ENCODE measurements around the gene AMOTL2.

DNA sequence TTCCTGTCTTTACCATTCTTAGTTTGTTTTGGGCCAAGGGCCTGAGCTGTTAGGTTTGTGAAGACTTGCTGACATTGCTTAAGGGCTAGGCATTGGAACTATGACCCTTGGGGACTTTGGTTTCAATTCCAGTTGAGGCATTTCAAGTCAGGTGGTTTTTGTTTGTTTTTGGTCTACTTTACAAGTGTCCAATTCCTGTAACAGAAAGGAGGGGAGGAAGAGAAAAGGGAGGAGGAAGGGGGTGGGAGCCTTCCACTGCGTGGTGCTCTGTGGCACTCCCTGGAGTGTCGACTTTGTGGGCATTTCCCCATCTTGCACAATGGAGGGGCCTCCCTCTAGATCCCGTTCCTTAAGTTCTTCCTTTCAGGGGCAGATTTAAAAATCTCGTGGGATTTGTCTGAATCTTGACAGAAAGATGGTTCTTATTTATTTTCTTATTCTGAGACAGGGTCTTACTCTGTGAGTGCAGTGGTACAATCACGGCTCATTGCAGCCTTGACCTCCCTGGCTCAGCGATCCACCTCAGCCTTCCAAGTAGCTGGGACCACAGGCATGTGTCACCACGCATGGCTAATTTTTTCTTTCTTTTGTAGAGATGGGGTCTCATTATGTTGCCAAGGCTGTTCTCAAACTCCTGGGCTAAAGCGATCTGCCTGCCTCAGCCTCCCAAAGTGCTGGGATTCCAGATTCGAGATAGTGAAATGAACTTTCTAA, 64.1 kb downstream of the AMOTL2 start:
- TF ChIP-seq, protein P1, sequence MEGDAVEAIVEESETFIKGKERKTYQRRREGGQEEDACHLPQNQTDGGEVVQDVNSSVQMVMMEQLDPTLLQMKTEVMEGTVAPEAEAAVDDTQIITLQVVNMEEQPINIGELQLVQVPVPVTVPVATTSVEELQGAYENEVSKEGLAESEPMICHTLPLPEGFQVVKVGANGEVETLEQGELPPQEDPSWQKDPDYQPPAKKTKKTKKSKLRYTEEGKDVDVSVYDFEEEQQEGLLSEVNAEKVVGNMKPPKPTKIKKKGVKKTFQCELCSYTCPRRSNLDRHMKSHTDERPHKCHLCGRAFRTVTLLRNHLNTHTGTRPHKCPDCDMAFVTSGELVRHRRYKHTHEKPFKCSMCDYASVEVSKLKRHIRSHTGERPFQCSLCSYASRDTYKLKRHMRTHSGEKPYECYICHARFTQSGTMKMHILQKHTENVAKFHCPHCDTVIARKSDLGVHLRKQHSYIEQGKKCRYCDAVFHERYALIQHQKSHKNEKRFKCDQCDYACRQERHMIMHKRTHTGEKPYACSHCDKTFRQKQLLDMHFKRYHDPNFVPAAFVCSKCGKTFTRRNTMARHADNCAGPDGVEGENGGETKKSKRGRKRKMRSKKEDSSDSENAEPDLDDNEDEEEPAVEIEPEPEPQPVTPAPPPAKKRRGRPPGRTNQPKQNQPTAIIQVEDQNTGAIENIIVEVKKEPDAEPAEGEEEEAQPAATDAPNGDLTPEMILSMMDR (conservative IDR thresholded peaks at IDR 0.05 in 1 of 2, IDR thresholded peaks at IDR 0.05 in 1 of 2; ENCODE audit: extremely low read depth in 1 of 2, insufficient read depth in 1 of 2, low read depth in 1 of 2, low read length in 2 of 2), result no peak
- no peak for TF ChIP-seq EZH2 (IDR thresholded peaks at IDR 0.05; ENCODE audit: borderline replicate concordance, low read length)
